ENCODE results near the gene TIMMDC1. TPM values are rescaled to one million over a fixed set of nuclear protein-coding genes. Genes with fewer than 3 reads are reported as not detected.
A peak's percentile ranks its signal among the peaks of the same experiment; 100 is the strongest.

The TIMMDC1 gene
- total RNA-seq, 1 experiment from 2014 or later = 109 TPM

DNA sequence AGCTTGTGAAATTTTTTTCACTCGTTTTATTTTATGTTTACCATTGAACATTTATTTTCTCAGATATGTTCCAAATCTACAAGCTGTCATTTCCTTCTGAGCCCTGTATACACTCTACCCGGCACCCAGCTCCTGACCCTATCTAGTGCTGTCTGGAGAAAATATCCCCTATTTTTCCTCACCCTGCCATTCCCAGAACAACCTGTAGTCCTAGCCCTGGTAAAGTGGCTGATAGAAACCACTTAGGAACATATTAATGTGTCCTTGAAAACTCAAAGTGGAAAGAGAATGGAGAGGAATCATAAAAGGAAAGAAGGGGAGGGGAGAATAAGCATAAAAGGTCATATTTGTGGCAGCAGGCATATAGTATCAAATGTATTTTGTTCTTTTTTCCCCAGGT is 8.2 kb upstream of the TIMMDC1 start:
- TF ChIP-seq, protein P1, sequence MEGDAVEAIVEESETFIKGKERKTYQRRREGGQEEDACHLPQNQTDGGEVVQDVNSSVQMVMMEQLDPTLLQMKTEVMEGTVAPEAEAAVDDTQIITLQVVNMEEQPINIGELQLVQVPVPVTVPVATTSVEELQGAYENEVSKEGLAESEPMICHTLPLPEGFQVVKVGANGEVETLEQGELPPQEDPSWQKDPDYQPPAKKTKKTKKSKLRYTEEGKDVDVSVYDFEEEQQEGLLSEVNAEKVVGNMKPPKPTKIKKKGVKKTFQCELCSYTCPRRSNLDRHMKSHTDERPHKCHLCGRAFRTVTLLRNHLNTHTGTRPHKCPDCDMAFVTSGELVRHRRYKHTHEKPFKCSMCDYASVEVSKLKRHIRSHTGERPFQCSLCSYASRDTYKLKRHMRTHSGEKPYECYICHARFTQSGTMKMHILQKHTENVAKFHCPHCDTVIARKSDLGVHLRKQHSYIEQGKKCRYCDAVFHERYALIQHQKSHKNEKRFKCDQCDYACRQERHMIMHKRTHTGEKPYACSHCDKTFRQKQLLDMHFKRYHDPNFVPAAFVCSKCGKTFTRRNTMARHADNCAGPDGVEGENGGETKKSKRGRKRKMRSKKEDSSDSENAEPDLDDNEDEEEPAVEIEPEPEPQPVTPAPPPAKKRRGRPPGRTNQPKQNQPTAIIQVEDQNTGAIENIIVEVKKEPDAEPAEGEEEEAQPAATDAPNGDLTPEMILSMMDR (conservative IDR thresholded peaks at IDR 0.05) = 0 out of 3 replicates have a peak, but pooled peaks have one; percentile 20
- H3K23me2 ChIP-seq (ENCODE audit: insufficient read length, low read depth, low read length, poor library complexity, severe bottlenecking) = no peaks in the 10 kb centered on the region
- H4K5ac ChIP-seq (ENCODE audit: insufficient read length, low read depth, low read length) = no peak overlapping the region
- no peak overlapping the region for H2BK12ac ChIP-seq (ENCODE audit: insufficient read length, low read depth, low read length)
- no peak overlapping the region for H3K56ac ChIP-seq (ENCODE audit: insufficient read length, low read depth, low read length)
- no peak overlapping the region for H2BK120ac ChIP-seq (ENCODE audit: low read depth, low read length, poor library complexity, severe bottlenecking)
- no peak overlapping the region for H2BK15ac ChIP-seq (ENCODE audit: low read depth, low read length)
- no peak overlapping the region for H2BK20ac ChIP-seq (ENCODE audit: low read depth, low read length, poor library complexity, severe bottlenecking)
- H4K20me1 ChIP-seq (ENCODE audit: control insufficient read depth, insufficient read depth, insufficient read length) = no peaks in the 10 kb centered on the region
- no peaks in the 10 kb centered on the region for H3K9me3 ChIP-seq (ENCODE audit: control insufficient read depth, low read depth, low read length)
- no peak overlapping the region for H3K9ac ChIP-seq (ENCODE audit: extremely low read depth, insufficient read length, low read length)
- H3K4me1 ChIP-seq (ENCODE audit: insufficient read depth, low read length) = no peaks in the 10 kb centered on the region
- Mint-ChIP-seq H3K4me1 (no peaks in the 10 kb centered on the region), H3K27me3 (ENCODE audit: low read depth) (no peaks in the 10 kb centered on the region), H3K36me3 (ENCODE audit: insufficient read depth in 1 of 3, low read depth in 3 of 3) (peaks cover 10 to 30% (median 29%) of the 10 kb centered on the region in 3 experiments; a peak in 6 of 7 replicates), H3K27ac (no peak overlapping the region; a peak in 1 of 7 replicates), H3K4me3 (no peak overlapping the region), H3K9me3 (no peaks in the 10 kb centered on the region)
- H4K8ac ChIP-seq (replicated peaks; ENCODE audit: insufficient read length, low read depth, low read length) = no peak overlapping the region
- H3K79me2 ChIP-seq (ENCODE audit: insufficient read depth, low read length) = no peaks in the 10 kb centered on the region
- H2AK5ac ChIP-seq (ENCODE audit: insufficient read length, low read length) = no peak overlapping the region
- no peak overlapping the region for H3K4me2 ChIP-seq (ENCODE audit: insufficient read depth, insufficient read length, low read length)
- no peak overlapping the region for H3K23ac ChIP-seq (ENCODE audit: insufficient read length, low read depth, low read length)
- H2AFZ ChIP-seq (ENCODE audit: low read length) = no peak overlapping the region
- H3K18ac ChIP-seq (ENCODE audit: insufficient read length, low read depth, low read length) = no peak overlapping the region
- no peak overlapping the region for H3K27ac ChIP-seq (ENCODE audit: insufficient read length, low read depth, low read length)
- no peak for DNase-seq
- no peak overlapping the region for H3T11ph ChIP-seq (ENCODE audit: low read length)
- WGBS (ENCODE audit: extremely low coverage, insufficient read length, low lambda C conversion rate) = no CpG with 5 or more reads among the region's 2 CpGs
- no peaks in the 10 kb centered on the region for H3K27me3 ChIP-seq (ENCODE audit: insufficient read depth, low read length)
- H3K14ac ChIP-seq (ENCODE audit: insufficient read depth, low read length) = no peak overlapping the region
- no peak overlapping the region for H3K4ac ChIP-seq (ENCODE audit: low read depth, low read length)
- no peak overlapping the region for H4K91ac ChIP-seq (ENCODE audit: insufficient read length, low read depth, low read length)
- H2BK5ac ChIP-seq (ENCODE audit: insufficient read length, low read length) = no peak overlapping the region
- H3K79me1 ChIP-seq (ENCODE audit: insufficient read depth, low read depth, low read length, poor library complexity, severe bottlenecking) = no peaks in the 10 kb centered on the region
